ENCODE results near the gene WDR62.

DNA sequence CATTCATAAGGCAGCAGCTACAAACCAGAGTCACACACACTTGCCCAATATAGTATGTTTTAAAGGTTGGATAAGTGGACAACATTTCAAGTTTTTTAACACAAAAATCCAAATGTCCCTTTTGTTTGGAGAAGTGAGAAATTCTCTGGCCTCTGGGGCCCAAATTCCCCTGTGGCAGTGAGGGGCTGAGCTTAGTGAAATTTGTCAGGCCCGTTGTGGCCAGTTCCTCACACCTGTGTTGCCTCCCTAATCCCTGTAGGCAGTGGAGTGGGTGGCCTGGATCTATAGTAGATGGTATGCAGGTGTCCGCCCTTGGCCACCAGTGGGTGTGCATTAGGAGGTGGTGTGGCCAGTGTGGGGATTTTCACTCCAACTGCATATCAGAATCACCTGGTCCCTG is 6.7 kb downstream of the WDR62 start:
- TF ChIP-seq, protein P1, sequence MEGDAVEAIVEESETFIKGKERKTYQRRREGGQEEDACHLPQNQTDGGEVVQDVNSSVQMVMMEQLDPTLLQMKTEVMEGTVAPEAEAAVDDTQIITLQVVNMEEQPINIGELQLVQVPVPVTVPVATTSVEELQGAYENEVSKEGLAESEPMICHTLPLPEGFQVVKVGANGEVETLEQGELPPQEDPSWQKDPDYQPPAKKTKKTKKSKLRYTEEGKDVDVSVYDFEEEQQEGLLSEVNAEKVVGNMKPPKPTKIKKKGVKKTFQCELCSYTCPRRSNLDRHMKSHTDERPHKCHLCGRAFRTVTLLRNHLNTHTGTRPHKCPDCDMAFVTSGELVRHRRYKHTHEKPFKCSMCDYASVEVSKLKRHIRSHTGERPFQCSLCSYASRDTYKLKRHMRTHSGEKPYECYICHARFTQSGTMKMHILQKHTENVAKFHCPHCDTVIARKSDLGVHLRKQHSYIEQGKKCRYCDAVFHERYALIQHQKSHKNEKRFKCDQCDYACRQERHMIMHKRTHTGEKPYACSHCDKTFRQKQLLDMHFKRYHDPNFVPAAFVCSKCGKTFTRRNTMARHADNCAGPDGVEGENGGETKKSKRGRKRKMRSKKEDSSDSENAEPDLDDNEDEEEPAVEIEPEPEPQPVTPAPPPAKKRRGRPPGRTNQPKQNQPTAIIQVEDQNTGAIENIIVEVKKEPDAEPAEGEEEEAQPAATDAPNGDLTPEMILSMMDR (conservative IDR thresholded peaks at IDR 0.05; ENCODE audit: low read length), result no peak
- no peak for TF ChIP-seq EZH2phosphoT487 (IDR thresholded peaks at IDR 0.05; ENCODE audit: borderline replicate concordance)
